DOHH2 (cell line): ENCODE results near the gene BPIFB2.

Experiments
- H3F3A ChIP-seq: fragments of 200-600 bp; sonication (generic), shearing (Covaris generic); 2 replicates; pipeline ENCODE4 v1.6.0; 2016; ENCODE audit warnings: antibody characterized with exemption, mild to moderate bottlenecking; ENCODE audit not compliant: control insufficient read depth, insufficient read depth
- H3K27ac ChIP-seq: fragments of 200-600 bp; sonication (generic); 2 replicates; pipeline ENCODE4 v1.5.1; 2014; ENCODE audit warnings: low read depth, mild to moderate bottlenecking, low read length, moderate library complexity
- H3K27me3 ChIP-seq: fragments of 200-600 bp; sonication (generic); 2 replicates; pipeline ENCODE4 v1.6.1; 2014; ENCODE audit warnings: mild to moderate bottlenecking, low read length, mixed read lengths; ENCODE audit not compliant: control insufficient read depth
- H3K36me3 ChIP-seq: fragments of 200-600 bp; sonication (generic); 2 replicates; pipeline ENCODE4 v1.6.1; 2014; ENCODE audit warnings: mild to moderate bottlenecking, low read length, moderate library complexity, mixed read lengths; ENCODE audit not compliant: control insufficient read depth
- H3K4me1 ChIP-seq: fragments of 200-600 bp; sonication (generic); 2 replicates; pipeline ENCODE4 v1.6.1; 2014; ENCODE audit warnings: mild to moderate bottlenecking, low read length, mixed read lengths; ENCODE audit not compliant: control insufficient read depth
- H3K4me2 ChIP-seq: fragments of 200-600 bp; sonication (generic); 2 replicates; pipeline ENCODE4 v1.6.0; 2014; ENCODE audit warnings: mild to moderate bottlenecking, low read length, moderate library complexity
- H3K4me3 ChIP-seq: fragments of 200-600 bp; sonication (generic); 2 replicates; pipeline ENCODE4 v1.5.1; 2014; ENCODE audit warnings: mild to moderate bottlenecking, low read length, mixed read lengths
- H3K79me2 ChIP-seq: fragments of 200-600 bp; sonication (generic); 2 replicates; pipeline ENCODE4 v1.6.1; 2014; ENCODE audit warnings: mild to moderate bottlenecking, low read length, mixed read lengths; ENCODE audit not compliant: control insufficient read depth
- H3K9me2 ChIP-seq: fragments of 200-600 bp; sonication (generic); replicated peaks from 2 replicates; pipeline ENCODE4 v1.6.1; 2014; ENCODE audit warnings: mild to moderate bottlenecking, low read length, mixed read lengths; ENCODE audit not compliant: control insufficient read depth
- H3K9me3 ChIP-seq: fragments of 200-600 bp; sonication (generic); 2 replicates; pipeline ENCODE4 v1.6.1; 2014; ENCODE audit warnings: antibody characterized with exemption, low read length, mixed read lengths; ENCODE audit not compliant: control insufficient read depth, insufficient read depth
- H4K20me1 ChIP-seq: fragments of 200-600 bp; sonication (generic); 2 replicates; pipeline ENCODE4 v1.6.0; 2014; ENCODE audit warnings: low read depth, mild to moderate bottlenecking, antibody characterized with exemption, low read length, moderate library complexity; ENCODE audit not compliant: control insufficient read depth, insufficient read depth
- EZH2phosphoT487 ChIP-seq: fragments of 200-600 bp; sonication (generic); IDR thresholded peaks from 2 replicates; pipeline ENCODE4 v1.6.1; 2017; ENCODE audit warnings: borderline replicate concordance, mild to moderate bottlenecking, antibody characterized with exemption, low read length, moderate library complexity, mixed read lengths
- TF ChIP-seq, protein P1 (sequence below): fragments of 200-600 bp; sonication (generic); IDR thresholded peaks from one replicate; pipeline ENCODE4 v1.5.1; 2014; ENCODE audit warnings: antibody characterized with exemption, mild to moderate bottlenecking, low read depth, low read length; ENCODE audit not compliant: poor library complexity, severe bottlenecking

Gene BPIFB2

DNA sequence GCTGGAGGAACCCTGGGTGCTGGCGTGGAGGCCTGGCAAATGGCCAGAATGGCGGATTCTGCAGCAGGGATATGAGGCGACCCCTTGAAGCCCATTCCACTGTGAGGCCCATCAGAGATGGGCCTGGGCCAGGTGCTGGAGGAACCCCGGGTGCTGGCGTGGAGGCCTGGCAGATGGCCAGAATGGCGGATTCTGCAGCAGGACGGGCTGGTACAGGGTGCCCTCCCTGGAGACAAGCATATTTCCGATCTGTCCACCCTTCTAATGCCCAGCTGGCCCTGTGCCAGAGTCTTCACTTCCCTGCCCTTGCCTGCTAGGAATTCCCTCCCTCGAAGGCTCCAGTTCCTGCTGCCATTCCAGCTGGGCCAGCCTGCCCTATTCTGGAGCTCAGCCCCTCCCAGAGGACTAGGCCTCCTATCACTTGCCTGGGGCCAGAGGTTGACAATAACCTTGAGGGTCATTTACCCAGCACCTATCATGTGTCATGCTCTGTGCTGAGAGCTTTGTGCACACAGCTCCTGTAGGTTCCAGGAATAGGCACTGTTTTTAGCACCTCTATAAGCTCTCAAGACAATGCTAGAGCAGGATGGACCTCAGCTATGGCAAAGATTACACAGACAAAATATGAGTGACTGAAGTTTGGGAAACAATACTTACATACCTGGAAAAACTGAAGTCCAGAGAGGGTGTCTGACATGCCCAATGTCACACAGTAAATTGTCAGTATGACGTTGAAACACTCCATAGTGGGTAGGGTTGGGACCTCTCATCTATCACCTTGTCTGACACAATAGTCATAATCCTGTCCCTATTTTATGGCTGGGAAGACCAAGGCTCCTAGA, 24.7 kb upstream of the BPIFB2 start:
- no peak overlapping the region for H3K4me3 ChIP-seq
- H3K4me1 ChIP-seq = no peaks in the 10 kb centered on the region
- 0 out of 2 replicates have a peak, but pooled peaks cover 3% of the 10 kb centered on the region for H3K27me3 ChIP-seq
- no peaks in the 10 kb centered on the region for H3F3A ChIP-seq
- no peaks in the 10 kb centered on the region for H3K36me3 ChIP-seq
- H3K27ac ChIP-seq = no peak overlapping the region
- H3K4me2 ChIP-seq = no peak overlapping the region
- H4K20me1 ChIP-seq = no peaks in the 10 kb centered on the region
- TF ChIP-seq, protein P1, sequence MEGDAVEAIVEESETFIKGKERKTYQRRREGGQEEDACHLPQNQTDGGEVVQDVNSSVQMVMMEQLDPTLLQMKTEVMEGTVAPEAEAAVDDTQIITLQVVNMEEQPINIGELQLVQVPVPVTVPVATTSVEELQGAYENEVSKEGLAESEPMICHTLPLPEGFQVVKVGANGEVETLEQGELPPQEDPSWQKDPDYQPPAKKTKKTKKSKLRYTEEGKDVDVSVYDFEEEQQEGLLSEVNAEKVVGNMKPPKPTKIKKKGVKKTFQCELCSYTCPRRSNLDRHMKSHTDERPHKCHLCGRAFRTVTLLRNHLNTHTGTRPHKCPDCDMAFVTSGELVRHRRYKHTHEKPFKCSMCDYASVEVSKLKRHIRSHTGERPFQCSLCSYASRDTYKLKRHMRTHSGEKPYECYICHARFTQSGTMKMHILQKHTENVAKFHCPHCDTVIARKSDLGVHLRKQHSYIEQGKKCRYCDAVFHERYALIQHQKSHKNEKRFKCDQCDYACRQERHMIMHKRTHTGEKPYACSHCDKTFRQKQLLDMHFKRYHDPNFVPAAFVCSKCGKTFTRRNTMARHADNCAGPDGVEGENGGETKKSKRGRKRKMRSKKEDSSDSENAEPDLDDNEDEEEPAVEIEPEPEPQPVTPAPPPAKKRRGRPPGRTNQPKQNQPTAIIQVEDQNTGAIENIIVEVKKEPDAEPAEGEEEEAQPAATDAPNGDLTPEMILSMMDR = no peak
- TF ChIP-seq EZH2phosphoT487 = no peak
- H3K79me2 ChIP-seq = no peaks in the 10 kb centered on the region
- H3K9me2 ChIP-seq = no peaks in the 10 kb centered on the region
- H3K9me3 ChIP-seq = no peaks in the 10 kb centered on the region

DNA sequence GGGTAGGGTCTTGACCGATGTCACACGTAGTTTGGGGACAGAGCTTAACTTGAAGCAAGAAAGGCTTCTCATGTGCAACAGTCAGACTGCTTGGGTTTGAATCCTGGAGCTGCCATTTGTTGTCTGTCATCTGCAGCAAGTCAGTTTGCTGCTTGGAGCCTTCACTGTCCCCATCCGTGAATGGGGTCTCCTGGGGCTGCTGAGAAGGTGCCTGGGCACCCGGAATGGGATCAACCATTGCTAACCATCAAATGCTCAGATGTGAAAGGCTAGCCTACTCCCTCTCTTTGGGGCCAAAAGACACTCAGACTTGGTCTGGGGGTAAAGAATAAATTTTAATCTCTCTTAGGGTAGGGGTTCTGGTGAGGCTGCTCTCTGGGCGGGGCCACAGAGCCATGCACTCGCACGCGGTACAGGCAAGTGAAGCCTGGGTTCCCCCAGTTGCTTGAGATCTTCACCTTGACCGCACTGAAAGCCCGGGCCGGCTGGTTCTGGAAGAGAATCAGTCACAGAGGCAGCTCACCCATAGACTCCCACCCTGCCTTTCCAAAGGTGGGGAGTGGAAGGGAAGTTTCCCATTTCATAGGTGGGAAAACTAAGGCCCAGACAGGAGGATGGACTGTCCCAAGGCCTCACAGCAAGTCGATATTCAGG, 23.9 kb upstream of the BPIFB2 start:
- no peak overlapping the region for H3K27ac ChIP-seq
- no peaks in the 10 kb centered on the region for H3K4me1 ChIP-seq
- H3K27me3 ChIP-seq = 0 out of 2 replicates have a peak, but pooled peaks cover 3% of the 10 kb centered on the region
- H3K9me3 ChIP-seq = no peaks in the 10 kb centered on the region
- no peak for TF ChIP-seq EZH2phosphoT487
- TF ChIP-seq, protein P1 = no peak
- no peak overlapping the region for H3K4me3 ChIP-seq
- no peaks in the 10 kb centered on the region for H3F3A ChIP-seq
- H4K20me1 ChIP-seq = no peaks in the 10 kb centered on the region
- H3K4me2 ChIP-seq = no peak overlapping the region
- H3K79me2 ChIP-seq = no peaks in the 10 kb centered on the region
- no peaks in the 10 kb centered on the region for H3K9me2 ChIP-seq
- H3K36me3 ChIP-seq = no peaks in the 10 kb centered on the region

DNA sequence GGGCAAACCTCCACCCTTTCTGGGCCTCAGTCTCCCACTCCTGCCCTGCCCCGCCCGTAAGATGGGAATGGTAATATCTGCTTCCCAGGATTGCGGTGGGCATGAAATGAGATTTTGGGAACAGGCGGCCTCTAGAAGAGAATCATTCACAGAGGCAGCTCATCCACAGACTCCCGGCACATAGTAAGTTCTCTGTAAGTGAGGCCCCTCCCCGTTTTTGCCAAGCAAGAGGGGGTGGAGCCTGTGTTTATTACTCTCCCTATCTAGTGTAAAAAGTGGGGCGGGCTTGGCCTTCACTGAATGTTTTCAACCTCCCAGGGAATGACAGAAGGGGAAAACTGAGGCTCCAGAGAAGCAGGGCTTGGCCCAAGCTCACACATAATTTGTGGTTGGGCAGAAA, 23.3 kb upstream of the BPIFB2 start:
- Histone ChIP-seq H3F3A (no peaks in the 10 kb centered on the region), H3K27ac (no peak overlapping the region), H3K4me1 (no peaks in the 10 kb centered on the region), H3K36me3 (no peaks in the 10 kb centered on the region), H4K20me1 (no peaks in the 10 kb centered on the region), H3K4me2 (no peak overlapping the region), H3K4me3 (no peak overlapping the region), H3K9me2 (no peaks in the 10 kb centered on the region), H3K9me3 (no peaks in the 10 kb centered on the region), H3K27me3 (0 out of 2 replicates have a peak, but pooled peaks cover 3% of the 10 kb centered on the region), H3K79me2 (no peaks in the 10 kb centered on the region)
- no peak for TF ChIP-seq EZH2phosphoT487
- TF ChIP-seq, protein P1 = no peak
